ENCODE data around the gene SUSD6.
A peak's percentile ranks its signal among the peaks of the same experiment; 100 is the strongest.

SUSD6 gene

GRCh38 chr14:69650948-69651369 is 39.6 kb downstream of the SUSD6 start:
- TF ChIP-seq ZFX (IDR thresholded peaks at IDR 0.05), result no peak
- TF ChIP-seq, protein P1, sequence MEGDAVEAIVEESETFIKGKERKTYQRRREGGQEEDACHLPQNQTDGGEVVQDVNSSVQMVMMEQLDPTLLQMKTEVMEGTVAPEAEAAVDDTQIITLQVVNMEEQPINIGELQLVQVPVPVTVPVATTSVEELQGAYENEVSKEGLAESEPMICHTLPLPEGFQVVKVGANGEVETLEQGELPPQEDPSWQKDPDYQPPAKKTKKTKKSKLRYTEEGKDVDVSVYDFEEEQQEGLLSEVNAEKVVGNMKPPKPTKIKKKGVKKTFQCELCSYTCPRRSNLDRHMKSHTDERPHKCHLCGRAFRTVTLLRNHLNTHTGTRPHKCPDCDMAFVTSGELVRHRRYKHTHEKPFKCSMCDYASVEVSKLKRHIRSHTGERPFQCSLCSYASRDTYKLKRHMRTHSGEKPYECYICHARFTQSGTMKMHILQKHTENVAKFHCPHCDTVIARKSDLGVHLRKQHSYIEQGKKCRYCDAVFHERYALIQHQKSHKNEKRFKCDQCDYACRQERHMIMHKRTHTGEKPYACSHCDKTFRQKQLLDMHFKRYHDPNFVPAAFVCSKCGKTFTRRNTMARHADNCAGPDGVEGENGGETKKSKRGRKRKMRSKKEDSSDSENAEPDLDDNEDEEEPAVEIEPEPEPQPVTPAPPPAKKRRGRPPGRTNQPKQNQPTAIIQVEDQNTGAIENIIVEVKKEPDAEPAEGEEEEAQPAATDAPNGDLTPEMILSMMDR (conservative IDR thresholded peaks at IDR 0.05), result no peak
- H3K27ac ChIP-seq, result peak overlapping the region; percentile 22; the same call in 1 of the 2 replicates

GRCh38 chr14:69651664-69652063 is 40.3 kb downstream of the SUSD6 start:
- no peak overlapping the region for H3K27ac ChIP-seq
- no peak for TF ChIP-seq ZFX (IDR thresholded peaks at IDR 0.05)
- TF ChIP-seq, protein P1 (conservative IDR thresholded peaks at IDR 0.05), result no peak

- peak overlapping the region; percentile 28 for H3K27ac ChIP-seq
- TF ChIP-seq ZFX (IDR thresholded peaks at IDR 0.05), result no peak
- TF ChIP-seq, protein P1 (conservative IDR thresholded peaks at IDR 0.05), result no peak
These were observed 41.7 kb downstream of the SUSD6 start for GRCh38 chr14:69652942-69653684.

DNA sequence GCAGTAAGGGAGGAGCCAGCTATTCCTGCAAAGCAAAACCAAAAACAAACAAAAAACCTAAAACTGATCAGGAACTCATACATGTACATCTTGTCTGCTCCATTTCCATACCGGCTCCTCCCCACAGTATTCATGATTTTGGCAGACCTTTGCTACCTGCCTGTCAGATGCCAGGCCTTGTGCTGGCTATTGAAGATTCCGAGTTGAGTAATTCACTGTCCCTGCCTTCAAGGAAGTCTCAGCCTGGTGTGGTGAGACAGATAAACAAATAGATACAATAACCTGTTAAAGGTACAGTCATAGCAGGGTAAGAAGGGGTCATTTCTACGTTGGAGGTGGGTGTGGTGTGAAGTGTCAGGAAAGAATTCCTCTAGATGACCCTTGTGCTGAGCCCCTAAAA is 42.7 kb downstream of the SUSD6 start:
- peak overlapping the region; percentile 4; the same call in 1 of the 2 replicates for H3K27ac ChIP-seq

GRCh38 chr14:69657950-69658355 is 46.6 kb downstream of the SUSD6 start:
- H3K27ac ChIP-seq, result peak overlapping the region; percentile 60
- TF ChIP-seq, protein P1 (conservative IDR thresholded peaks at IDR 0.05), result no peak
- no peak for TF ChIP-seq ZFX (IDR thresholded peaks at IDR 0.05)

More for the DNA sequence above, 42.7 kb downstream of the SUSD6 start:
- TF ChIP-seq, protein P1 (conservative IDR thresholded peaks at IDR 0.05), result no peak
- TF ChIP-seq ZFX (IDR thresholded peaks at IDR 0.05), result no peak

DNA sequence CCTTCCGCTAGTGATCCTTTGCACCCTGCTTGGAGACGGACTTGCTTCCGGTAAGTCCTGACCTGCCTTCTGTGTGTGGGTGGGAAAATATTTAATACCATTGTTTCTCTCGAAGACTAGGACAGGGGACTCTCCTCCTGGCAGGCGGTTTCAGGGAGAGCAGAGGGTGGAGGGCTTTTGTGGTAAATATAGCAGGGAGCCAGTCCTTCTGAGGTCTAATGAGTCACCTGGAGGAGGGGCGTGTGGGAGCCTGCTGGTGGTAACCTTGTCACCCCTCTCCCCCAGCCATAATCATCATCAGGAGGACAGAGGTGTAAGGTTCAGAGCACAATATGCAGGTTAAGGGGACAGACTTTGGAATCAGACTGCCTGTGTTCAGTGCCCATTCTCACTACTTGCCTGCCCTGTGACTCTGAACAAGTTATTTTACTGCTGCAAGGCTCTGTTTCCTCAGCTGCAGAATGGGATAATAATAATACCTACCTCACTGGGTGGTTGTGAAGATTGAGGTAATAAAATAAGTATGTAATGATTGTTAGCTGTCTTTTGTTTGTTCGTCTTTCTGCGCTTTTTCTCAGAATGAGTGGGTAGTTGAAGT is 47.4 kb downstream of the SUSD6 start:
- H3K27ac ChIP-seq, result peak overlapping the region; percentile 60
- TF ChIP-seq ZFX (IDR thresholded peaks at IDR 0.05), result no peak
- TF ChIP-seq, protein P1 (conservative IDR thresholded peaks at IDR 0.05), result no peak
